Stimulated activated CD8-positive, alpha-beta memory T cell treated with anti-CD3 and anti-CD28 coated beads, Interleukin-2, amount 100 ng/mL, for 1 hour (primary cell): ENCODE results near the gene ICA1.
"Not testable (repeated sequence)": the region's sequence is repeated elsewhere in the genome, so short reads cannot be mapped to it uniquely, and the experiment has no call there.

Source experiments
- DNase-seq, 2 donors: peaks; one replicate each; pipeline ENCODE4 v3.0.0-alpha.2; 2020; ENCODE audit warnings: low read depth in 2 of 2

ICA1 gene

DNA sequence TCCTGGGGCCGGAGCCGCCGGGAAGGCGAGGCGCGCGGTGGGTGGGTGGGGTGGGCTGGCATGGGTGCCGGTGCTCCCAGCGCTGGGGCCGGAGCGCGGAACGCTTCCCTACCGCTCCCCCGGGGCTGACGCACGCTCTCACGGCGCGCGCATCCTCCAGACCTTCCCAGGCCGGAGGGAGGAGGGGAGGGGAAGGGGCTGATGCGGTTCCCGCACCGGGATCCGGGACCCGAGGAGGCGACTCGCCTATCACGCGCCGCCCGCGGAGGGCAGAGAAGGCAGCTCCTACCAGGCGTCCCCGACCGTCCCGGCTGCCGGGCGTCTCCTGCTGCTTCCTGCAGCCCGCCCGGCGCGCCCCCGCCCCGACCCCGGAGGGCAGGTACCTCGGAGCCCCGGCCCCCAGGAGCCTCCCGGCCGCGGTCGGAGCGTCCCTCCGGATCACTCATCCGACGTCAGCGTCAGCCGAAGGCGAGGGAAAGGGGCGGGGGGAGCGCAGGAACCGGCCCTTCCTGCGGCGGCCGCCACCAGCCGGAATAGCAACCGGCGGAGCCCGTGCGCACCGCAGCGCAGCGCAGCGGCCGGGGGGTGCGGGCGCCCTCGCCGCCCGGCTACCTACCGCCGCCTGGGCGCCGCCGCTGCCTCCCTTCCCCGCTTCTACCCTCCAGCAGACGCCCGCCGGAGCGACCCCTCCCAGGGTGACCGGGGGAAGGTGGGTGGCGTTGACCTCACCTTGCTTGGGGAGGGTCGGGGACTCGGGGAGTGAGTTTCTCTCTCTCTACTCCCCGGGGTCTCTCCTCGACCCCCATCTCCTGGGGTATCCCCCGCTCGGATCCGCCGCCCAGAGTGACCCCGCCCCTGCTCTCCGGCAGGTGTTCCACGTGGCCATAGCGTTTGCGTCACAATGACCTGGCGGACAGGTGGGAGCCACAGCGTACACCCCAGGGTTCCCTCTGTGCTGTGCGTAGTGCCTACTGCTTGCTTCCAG is at the start of gene ICA1:
ICA1 (minus strand) TSS at position 457 of the 985 bp plus-strand sequence. CDS start 26,241 bp downstream, outside the sequence.
- no peak for DNase-seq

DNA sequence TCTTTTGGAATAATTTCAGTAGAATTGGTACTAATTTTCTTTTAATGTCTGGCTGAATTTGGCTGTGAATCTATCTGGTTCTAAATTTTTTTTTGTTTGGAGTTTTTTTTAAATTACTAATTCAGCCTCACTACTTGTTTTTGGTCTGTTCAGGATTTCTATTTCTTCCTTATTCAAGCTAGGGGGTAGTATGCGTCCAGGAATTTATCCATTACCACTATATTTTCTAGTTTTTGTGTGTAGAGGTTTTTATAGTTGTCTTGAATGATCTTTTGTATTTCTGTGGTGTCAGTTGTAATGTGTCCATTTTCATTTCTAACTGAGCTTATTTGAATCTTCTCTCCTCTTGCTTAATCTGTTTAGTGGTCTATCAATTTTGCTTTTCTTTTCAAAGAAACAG is 48.9 kb upstream of the ICA1 start:
- DNase-seq = no peak

DNA sequence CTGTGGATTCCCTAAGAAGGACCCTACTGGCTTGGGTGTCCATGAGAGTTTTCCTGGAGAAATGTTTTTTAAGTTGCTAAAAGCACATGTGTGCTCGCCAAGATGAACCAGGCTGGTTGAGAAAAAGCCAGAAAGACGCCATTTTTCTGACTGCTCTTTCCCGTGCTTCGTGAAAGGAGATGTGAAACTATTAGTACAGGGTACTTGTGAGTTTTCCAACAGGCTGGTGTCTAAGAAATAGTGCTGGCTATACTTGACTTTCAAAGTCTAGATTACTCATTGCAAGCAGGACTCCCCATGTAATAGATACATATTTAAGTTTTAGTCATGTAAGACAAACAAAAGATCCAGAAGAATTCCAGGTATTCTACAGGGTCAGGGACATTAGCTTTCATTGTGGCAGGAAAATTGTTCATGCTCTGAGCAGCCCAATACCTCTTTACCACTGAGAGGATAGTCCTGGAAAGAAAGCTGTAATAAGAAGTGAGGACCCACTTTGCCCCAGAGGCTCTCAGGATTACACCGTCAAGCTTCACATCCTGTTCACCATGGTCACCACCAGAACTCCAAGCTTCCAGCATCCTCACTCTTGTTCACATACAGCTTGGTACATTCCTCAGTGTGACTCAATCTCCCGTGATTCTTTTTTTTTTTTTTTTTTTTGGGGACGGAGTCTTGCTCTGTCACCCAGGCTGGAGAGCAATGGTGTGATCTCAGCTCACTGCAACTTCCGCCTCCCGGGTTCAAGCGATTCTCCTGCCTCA is 43.8 kb upstream of the ICA1 start:
- DNase-seq = no peak

DNA sequence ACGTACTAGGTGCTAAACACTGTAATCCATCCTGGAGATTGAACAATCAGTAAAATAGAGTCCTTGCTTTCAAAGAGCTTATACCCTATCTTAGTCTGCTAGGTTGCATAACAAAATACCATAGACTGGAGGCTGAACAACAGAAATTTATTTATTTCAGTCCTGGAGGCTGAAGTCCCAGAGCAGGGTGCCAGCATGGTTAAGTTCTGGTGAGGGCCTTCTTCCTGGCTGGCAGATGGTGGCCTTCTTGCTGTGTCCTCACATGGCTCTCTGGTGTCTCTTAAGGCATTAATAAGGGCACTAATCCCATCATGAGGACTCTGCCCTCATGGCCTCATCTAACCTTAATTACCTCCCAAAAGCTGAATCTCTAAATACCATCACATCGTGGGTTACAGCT is 43.1 kb upstream of the ICA1 start:
- DNase-seq = no peak

DNA sequence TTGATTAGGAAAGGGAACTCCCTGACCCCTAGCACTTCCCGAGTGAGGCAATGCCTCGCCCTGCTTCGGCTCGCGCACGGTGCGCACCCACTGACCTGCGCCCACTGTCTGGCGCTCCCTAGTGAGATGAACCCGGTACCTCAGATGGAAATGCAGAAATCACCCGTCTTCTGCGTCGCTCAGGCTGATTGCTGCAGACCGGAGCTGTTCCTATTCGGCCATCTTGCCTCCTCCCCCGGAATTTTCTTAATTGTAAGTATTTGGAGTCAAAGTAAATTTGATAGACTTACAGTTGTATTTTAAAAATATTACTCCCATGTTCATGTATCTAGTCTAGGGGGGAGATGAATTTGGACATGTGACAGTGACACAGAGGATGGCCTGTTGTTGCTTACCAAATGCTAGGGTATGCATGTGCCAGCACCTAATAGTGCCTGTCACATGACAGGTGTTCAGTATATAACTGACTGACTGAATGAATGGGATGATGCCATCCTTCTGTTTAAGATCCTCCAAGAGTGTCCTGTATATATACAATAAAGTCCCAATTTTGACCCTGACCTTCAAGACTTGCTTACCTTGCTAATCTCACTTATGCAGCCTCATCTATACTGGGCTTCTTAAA is 42.0 kb upstream of the ICA1 start:
- DNase-seq = no peak

DNA sequence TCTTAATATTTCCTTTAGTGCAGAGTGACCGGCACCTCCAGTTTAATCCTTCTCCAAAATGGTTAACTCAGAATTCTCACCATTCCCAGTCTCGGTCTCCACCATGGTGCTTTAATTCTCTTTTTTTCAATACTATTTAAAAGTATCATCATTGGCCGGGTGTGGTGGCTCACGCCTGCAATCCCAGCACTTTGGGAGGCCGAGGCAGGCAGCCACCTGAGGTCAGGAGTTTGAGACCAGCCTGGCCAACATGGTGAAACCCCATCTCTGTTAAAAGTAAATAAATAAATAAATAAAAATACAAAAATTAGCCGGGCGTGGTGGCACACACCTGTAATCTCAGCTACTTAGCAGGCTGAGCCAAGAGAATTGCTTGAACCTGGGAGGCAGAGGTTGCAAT is 35.1 kb upstream of the ICA1 start:
- DNase-seq = not testable (repeated sequence)

DNA sequence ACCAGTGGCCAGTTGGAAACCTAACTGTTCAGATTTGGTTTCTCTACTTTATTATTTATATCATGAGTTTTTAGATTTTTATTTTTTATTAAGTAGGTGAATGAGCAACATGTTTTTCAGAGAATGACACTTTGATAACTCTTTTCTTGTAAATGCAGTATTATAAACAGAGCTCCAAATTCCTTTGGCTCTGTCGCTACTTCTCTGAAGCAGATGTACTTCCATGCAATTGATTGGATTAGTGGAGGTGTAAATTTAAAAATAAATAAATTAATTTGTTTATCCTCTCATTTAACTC is 34.3 kb upstream of the ICA1 start:
- no peak for DNase-seq

DNA sequence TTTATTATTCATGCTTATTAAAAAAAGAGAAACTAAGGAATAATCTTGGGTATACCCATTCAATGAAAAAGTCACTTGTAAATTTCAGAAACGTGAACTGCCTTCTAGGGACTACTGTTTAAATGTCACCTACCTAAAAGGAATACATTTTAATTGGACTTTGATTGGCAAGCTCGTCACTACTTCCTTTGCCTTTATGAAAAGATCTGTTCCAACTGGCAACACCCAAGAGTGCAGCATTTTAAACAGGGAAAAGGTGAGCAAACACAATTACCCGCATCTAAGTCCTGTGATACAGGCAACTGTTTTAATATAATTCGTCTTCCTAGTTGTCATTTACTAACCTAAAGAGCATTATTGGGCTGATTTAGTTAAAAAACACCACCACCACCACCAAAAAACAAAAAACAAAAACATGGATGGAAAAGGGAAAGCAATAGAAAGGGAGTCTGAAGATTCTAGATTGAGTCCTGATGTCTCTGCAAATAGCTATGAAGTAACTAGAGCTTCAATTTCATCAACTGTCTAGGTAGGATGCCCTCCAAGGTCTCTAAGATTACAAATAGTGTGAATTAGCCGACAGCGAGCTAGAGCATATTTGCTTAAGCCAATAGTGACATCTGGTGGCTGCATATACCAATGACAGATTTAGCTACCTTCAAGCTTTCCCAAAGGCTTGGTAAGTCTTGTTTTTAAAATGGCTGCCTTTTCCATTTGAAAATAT is 33.8 kb upstream of the ICA1 start:
- no peak for DNase-seq

DNA sequence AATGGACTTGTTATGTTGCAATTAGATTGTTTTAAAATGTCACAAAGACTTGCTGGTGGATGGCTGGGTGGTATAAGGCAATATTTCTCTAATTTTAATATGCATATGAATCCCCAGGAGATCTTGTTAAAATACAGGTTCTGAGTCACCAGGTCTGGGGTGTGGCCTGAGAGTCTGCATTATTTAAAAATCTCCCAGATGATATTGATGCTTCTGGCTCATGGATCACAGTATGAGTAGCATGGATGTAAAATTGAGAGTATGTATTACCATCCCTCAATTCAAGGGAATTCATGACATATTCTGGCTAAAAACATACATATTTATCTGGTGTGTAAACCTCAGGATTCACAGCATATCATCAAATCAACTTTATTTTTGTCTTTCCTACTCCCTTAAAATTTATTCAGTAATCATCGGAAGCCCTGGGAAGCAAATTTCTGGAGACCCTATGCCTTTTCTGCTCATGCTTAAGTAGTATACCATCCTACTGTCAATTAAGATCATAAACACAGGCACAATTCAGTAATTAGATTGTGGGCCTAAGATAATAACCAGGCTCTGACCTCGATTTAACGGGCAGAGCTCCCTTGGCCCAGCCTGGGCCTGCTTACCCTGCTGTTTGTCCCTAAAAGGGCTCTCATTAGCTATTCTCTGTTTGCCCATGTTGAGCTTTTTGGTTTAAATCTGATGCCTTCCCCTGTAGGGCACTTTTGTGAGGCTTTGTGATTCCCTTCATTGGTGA is 29.6 kb upstream of the ICA1 start:
- no peak for DNase-seq

DNA sequence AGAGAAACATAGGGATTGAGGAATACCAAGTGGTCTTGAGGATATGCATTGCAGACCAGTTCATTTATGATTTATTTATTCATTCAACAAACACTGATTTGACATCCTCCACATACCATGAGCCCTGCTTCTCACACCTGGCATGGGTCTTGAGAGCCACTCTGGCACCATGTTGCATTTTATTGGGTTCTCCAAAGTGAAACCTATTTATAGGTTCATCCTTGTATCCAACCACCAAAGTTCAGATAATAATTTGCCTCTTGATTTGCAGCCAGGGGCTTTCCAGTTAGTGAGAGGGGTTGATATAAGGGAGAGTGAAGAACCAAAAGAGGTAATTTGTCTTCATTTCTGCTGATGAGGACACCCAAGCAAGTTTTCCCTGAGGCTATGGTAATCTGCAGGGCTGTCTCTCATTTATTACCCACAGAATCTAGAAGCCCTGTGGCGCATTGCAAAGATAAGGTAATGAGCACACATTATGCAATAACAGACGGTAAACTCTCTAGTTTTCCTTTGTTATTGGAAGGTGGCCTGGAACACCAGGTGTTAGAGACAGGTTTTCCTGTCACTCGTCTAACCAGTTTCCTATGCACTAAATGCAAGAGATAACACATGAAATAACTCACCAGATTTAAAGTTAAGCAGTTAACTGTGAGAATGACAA is 28.8 kb upstream of the ICA1 start:
- DNase-seq = no peak

DNA sequence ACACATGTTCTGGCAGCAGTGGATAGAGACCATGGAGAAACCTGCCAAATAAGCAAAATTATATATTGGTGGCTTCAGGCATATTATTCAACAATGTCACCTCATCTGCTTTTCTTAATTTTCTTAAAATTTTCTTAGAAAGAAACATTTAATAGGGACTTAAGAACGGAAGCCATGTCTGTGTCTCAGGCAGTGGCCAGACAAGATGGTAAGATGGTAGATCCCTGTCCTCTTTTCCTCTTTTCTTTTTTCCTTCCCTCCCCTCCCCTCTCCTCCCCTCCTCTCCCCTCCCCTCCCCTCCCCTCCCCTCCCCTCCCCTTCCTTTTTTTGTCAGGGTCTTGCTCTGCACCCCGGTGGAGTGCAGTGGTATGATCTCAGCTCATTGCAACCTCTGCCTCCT is 24.2 kb upstream of the ICA1 start:
- no peak for DNase-seq

DNA sequence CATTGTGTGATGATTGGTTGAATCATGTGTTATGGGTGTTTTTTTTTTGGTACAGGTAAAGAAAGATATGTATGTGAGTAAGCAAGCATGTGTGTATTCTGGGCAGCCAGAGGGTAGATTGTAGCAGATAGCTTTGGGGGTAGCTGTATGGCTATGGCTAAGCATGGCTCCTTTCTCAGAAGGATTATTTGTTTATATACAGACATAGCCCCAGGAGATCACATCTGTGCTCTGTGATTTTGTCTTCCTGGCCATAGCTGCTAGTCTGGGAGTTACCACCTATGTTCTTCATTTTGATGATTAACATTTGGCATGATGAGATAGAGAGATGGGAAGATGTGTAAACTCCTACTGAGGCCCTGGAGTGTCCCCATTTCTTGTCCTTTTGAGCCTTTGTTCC is 23.2 kb upstream of the ICA1 start:
- no peak for DNase-seq

DNA sequence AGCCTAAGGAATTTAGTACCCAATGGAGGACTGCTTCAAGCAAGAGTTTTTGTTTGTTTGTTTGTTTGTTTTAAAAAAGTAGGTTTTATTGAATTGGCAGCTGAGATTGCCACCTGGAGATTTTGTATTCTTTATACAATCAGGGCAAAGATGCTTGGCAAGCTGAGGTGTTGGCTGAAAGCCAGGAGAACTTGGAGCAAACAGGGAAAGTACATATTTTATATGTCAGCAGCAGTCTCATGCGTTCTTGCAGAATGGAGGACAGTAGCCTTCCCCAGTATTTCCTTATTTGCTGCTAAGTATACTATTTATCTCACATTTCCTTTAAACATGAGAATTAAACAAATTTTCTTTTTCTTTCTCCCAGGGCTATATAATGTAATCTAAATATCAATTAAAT is 22.6 kb upstream of the ICA1 start:
- DNase-seq = no peak

DNA sequence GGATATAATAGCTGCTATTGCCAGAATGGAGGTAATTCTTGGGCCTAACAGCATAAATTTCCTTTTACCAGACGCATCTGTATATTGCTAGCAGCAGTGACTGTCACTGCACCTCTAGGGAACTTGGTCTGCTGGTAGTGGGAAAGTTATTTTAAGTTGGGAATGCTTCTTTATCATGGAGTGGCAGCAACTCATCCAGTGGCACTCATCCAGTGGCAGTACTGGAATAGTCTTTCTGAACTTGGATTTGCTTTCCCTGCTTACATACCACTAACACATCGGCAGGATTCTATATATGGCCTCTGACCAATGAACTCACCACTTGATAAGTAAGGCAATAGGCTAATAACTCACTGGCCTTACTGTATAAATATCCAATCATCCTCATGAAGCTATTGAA is 22.0 kb upstream of the ICA1 start:
- DNase-seq = no peak

DNA sequence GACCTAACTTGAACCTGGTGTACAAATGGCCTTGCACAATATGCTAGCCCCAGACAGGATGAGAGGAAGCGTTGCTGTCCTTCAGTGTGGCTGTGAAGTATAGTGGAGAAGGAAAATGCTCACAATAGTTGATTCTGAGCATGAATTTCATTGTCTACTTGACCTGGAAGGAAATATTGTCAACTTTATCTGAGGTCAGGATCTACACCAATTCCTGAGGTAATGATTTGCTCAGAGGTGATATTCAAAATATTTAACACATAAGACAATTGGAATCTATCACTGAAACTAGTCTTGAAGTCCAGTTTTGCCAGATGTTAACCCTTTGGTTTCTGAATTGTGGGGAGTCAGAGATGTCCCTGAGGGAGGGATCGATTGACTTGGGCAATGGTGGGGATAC is 20.9 kb upstream of the ICA1 start:
- DNase-seq = no peak

DNA sequence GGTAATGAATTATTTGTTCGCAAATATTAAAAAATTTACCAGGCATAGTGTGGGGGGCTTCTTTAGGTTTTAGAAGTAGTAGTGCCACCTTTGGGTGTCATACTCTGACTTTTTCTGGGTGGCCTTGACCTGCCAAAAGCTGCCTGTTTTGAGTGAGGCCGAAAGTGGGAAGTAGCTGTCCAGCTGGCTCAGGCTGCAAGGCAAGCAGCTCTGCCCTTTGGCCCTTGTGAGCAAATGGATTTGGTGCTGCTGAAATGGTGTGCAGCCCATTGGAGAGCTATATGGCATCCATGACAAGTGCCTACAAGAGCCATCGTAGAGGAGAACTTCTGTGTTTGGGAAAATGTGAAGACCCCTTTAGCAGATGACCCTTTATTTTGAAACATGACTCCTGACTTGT is 20.2 kb upstream of the ICA1 start:
- DNase-seq = no peak

DNA sequence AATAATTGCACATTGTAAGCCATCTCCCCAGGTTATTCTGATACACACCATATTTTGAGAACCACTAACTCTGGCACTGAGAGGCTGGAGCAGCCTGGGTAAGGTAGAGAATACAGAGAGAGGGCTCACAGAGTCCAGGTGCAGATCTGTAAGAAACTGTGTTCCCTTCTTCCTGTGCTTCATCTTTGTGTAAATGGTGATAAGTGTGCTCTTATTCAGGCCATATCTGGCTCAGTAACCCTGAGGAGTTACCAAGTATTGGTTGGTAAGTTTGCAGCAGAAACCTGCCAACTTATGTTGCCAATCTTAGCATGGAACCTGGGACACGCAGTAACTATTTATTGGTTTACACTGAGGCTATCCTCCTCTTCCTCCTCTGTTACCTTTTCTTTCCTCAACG is 16.2 kb upstream of the ICA1 start:
- no peak for DNase-seq

DNA sequence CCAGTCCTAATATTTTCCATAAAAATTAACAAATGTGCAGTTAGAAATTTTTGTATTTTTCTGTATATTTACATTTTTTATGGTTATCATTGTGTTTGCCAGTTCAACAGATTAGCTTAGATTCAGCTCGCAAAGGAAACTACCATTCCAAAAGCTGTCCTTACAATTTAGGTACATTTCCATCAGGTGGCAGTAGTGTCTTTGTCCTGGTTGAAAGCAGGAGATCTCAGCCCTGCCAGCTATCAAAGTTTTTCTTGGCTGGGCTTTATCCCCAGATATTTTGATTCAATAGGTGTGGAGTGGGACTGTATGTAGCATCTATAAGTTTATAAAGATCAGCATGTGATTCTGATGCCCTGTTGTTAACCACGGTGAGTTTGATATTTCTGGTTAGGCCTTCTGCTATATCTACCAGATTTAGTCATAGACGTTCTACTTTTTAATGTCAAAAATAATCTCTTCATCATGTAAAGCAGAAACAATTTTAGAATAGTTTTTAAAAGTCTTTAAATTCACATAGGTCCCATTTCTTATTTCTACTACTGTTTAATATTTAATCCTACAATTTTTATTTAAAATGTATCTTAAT is 15.5 kb upstream of the ICA1 start:
- no peak for DNase-seq

DNA sequence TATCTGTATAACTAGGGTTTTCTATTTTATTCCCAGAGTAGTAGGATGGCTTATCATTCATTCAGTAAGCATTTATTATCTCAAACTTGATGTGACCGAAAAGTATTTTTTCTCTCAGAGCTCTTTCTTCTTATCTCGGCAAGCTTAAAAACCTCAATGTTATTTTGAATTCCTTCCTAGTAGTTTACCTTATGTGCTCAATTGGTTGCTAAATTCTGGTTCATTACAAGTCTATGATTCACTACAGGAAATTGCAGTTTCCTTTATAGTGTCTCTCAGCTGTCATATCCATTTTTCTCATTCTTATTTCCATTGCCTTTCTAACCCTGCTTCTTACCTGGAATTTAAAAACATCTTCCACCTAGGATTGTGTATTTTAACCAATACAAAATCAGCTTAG is 12.6 kb upstream of the ICA1 start:
- DNase-seq = no peak

DNA sequence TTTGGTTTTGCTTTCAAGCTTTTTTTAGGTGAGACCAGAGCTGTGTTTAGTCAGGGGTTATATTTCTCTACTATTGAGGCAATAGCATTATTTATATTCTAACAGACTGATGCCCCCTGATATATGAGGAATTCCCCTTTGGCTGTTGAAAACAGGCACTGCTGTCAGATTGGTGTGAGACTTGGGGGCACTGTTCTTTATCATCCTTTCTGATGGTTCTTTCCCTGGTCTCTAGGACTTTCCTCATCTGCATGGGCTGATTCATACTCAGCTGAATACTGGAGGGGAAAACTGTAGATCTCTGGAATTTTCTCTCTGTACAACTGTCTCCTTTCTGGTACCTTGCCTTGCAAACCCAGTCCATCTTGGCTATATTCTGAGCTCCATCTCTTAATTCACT is 10.0 kb upstream of the ICA1 start:
- DNase-seq = no peak
